T1000 (cell line): ENCODE data around the gene DISC1.
"Not testable (repeated sequence)": the region's sequence is repeated elsewhere in the genome, so short reads cannot be mapped to it uniquely, and the experiment has no call there.

Source experiments
- DNase-seq: peaks from one replicate; lab custom pipeline; 2025; ENCODE audit warnings: mixed read lengths; lab: John Stamatoyannopoulos, UW

DISC1 gene

DNA sequence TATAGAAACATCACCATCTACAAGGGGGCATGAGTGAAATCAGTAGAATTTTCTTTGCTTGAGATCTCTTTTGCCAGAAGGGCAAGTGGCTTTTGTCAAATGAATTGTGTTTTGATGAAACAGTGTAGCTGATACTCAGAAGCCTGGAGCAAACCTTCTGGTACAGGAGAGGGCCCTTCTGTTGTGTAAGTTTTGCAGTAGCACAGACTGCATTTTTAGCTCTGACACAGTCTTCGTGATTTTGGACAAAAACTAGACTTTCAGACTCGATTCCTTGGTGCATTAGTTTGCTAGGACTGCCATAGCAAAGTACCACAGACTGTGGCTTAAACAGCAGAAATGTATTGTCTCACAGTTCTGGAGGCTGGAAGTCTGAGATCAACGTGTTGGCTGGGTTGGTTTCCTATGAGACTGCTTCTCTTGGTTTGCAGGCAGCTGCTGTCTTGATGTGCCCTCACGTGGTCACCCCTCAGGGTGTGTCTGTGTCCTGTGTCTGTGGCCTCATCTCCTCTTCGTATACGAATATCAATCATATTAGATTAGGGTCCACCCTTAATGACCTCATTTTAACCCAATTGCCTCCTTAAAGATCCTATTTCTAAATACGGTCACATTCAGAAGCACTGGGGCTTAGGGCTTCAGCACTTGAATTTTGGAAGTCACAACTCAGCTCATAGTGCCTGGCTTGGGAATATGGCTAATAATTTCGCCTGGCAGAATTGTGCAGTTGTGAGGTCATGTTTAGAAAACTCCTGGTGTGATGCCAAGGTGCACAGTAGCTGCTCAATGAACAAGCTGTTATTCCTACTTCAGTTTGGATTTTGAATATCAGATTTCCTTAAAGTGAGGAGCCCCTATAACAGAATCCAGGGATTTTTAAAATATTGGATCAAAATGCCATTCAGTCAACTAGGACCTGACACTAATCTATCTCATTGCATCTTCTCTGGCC lies 21.2 kb upstream of the DISC1 start:
- DNase-seq = no peak

DNA sequence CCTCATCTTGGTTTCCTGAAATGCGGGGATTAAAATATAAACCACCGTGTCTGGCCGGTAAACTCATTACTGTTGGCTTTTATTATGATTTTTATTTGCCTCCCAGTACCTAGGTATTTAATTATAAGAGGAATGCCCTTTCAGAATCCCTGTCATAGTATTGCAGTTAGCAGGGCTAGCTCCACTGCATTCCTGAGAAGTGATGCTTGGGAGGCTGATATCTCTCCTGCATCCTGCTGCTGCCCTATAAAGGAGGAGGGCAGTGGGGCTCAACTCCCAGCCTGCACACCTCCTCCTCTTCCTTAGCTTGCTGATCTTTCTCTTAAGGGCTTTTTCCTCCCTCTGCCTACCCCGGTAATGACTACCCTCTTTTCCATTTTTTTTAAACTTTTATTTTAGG lies 19.9 kb upstream of the DISC1 start:
- no peak for DNase-seq

DNA sequence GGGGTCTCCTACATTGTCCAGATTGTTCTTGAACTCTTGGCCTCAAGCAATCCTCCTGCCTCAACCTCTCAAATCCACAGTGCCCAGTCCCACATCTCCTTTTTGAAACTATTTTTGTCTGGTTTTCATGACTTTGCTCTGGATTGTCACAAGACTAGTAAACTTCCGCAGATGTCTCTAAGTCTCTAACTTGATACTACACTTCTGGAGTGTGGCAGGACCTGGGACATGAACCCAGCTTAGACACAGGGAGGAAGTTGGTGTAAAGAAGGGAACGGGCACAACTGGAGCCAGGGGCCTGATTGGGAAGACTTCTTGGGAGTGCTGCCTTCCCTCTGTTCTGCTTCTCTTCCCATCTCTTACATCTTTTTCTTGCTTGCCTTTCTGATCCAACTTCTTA lies 16.2 kb upstream of the DISC1 start:
- no peak for DNase-seq

DNA sequence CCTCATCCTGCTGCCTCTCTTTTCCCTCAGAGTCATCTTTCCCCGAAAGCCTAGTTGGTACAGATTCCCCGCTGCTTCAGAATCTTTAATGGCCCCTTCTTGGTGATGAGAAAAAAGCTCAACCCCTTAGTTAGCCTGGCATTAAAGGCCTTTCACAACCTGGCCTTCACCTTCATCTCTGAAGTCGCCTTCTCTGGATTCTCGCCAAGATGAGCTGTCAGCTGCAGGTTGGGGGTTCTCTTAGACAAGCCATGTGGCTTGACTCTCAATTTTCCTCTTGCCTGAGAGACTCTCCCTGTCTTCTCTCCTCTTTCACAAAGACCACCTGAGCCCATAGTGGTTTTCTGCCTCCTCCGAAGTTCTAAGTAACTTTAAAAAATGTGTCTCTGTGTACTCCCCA lies 15.5 kb upstream of the DISC1 start:
- DNase-seq = no peak

DNA sequence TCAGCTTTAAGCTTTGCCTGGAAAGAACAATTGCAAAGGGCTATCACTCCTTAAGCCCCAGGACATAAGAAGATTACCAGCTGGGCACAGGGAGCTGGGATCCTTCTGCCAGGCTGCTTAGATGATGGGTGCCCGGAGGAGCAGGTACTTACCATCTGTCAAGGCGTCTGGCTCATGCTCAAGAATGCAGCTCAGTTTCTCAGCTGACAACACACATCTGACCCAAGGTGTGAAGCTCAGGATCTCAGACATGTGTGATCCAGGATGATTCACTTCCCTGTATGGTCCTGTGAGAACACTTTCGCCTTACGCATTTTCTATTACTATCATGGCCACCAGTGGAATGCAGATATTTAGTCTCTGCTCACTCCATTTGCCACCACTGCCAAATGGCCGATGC lies 14.7 kb upstream of the DISC1 start:
- no peak for DNase-seq

DNA sequence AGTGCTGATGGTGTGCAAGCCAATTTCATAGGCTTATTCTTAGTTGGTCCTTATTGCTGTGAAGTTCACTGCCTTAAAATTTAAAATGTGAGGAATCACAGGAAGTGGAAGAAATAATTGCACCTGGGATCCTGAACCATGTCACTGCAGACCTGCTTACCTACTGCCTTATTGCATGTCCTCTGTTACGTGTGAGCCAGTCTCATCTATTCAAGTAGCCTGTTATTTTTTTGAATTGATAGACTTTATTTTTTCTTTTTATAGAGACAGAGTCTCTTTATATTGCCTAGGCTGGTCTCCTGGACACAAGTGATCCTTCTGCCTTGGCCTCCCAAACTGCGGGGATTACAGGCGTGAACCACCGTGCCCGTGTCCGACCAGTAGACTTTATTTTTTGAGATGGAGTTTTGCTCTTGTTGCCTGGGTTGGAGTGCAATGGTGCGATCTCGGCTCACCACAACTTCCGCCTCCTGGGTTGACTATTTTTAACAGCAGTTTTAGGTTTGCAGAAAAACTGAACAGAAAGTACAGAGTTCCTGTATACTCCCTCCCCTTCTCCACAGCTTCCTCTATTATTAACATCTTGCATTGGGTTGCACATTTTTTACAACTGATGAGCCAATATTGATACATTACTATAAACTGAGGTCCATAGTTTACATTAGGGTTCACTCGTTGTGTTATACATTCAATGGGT lies 14.0 kb upstream of the DISC1 start:
- no peak for DNase-seq

DNA sequence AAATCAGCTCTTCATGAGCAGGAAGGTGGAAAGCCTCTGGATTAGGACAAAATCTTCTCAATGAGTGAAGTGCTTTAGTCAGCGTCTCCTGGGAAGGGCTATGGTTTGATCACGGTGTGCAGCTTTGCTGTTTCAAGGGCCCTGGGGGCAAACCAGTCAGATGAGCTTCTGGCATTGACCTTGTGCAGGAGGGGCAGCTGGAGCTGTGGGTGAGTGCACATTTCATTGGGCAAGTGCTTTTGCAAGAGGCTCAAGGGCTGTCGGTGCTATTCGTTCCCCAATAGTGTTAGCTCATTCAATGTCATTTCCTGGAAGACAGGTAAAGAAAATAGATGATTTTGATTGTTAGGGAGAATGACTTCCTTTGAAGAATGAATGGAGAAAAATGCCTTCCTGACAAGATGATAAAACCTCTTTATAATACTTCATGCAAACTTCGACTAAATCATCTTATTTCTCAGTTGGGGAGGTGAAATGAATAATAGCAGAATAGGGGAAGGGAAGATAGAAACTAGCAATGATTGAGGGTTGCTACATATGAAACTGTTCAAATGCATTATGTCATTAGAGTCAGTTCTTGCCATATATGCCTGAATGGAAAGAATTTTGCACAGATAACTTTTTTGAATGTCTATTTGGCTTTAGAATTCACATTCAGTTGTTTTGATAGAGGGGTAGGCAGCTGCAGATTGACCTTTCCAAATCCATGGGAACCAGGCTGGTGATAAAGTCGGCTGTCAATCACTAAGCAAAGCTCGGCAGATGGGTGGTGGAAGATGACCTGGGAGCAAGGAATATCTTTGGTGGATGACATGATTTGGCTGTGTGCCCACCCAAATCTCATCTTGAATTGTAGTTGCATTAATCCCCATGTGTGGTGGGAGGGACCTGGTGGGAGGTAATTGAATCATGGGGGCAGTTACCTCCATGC lies 12.9 kb upstream of the DISC1 start:
- peak; percentile 33 for DNase-seq

DNA sequence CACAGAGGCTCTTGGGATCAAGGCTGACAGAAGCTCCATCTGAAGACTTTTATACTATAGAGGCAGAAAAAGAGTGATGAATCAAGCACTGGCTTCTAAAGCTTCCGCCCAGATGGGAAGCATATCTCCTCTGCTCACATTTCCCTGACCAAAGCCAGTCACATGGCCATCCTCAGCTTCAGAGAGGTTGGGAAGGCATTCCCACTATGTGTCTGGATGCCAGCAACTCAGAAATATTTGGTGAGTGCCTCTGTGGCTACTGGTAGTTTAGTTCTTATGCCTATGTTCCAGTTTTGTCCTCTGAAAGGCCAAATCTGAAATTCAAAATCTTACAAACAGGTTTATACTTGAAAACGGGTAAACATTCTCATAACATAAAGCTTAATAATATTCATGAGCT lies 9.9 kb upstream of the DISC1 start:
- no peak for DNase-seq

DNA sequence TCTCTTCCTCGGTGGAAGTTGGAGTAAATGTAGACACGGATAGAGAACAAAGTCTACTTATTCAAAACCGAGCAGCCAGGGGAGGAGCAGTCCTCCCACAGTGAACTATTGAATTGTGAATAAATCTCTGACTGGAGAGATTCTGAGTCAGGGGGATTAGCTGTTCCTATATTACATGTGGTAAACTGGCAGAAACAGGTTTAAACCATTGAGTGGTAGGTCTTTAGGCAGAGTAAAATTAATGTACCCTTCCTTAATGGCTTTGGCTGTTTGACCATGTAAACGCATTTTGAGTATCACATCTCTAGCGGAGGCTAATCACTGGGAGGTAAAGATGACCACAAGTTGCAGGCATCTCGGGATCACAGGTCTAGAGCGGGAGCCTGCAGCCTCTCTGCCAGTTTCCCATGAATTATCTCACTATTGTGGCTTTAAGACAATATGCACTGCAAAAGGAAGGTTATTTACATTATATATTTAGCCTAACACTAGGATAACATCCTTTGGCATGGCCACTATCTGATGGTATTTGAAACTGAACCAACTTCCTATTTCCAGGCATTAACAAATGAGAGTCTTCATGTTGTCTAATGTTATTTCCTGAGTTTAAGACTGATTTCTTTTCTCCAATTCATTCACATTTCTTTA lies 7.9 kb upstream of the DISC1 start:
- no peak for DNase-seq

DNA sequence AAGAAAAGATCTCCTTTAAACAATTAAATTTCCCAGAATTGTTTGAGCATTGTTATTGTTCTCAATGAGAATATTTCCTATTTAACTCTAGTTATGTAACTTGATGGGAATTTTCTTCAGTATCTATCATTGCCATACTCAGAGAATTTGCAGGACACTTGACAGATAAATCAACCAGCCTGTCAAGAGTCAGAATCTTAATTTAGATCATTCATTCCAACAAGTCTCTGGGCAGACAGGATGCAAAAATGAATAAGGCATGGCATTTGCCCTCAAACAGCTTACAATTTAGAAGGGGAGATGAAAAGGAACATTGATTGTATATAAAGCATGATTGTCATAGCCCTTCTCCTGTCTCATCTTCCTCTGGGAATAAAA lies 7.3 kb upstream of the DISC1 start:
- DNase-seq = no peak

DNA sequence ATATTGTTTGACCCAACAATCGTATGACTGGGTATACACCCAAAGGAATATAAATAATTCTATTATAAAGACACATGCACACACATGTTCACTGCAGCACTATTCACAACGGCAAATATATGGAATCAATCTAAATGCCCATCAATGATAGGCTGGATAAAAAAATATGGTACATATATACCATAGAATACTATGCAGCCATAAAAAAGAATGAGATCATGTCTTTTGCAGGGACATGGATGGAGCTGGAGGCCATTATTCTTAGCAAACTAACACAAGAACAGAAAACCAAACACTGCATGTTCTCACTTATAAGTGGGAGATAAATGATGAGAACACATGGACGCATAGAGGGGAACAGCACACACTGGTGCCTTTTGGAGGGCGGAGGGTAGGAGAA lies 1.5 kb upstream of the DISC1 start:
- DNase-seq = not testable (repeated sequence)

DNA sequence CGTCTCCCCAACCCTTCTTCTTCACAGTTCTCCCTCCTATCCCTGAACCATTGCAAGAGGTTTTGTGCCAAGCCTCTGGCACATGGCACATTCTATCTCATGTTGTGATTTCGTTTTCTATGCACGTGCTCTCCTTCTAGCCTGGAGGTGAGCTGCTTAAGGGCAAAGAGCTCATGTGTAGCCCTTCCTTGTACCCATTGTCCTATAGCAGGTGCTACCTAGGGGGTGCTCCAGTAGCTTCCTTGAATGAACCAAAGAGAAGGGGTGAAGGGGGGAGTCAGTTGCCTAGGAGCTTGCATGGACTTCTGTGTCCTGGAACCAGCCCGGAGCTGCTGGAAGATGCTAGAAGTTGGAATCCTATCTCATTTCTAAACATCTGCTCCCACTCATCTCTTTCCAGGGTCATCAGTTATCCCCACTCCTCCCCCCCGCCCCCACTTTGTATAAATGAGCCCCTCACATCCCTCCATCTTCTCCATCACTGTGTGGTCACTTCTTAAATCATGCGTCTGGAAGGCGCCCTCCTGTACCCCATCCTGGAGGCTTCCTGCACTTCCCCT lies 535 bp upstream of the DISC1 start:
- DNase-seq = no peak

DNA sequence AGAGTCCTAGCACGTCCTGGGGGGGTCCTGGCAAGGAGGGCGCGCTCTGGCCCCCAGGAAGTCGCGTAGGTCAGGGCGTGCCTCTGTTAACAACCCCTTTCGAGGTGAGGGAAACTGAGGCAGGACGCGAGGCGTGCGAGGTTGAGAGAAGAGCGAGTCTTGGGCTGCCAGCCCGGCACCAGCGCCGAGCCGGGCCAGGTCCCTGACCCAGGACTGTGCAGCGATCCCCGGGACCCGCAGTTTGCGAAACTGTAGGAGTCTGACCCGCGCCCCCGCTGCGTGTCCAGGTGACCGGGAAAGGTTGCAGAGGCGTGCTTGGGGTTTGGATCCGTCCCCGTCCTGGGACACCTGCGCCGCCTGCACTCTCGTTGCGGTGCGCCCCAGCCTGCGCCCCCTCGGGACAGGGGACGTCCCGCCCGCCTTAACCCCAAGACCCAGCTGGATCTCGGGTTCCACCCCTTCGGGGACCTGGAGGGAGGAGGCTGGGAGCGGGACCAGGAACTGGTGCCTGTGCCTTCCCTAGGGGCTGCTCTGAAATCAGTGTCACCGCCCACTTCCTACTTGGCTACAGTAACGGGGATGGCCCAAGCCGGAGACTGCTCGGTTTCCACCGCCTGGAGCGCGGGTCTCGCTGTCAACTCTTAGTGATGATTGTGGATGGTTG lies 493 bp downstream of the DISC1 start:
- peak; percentile 25 for DNase-seq

DNA sequence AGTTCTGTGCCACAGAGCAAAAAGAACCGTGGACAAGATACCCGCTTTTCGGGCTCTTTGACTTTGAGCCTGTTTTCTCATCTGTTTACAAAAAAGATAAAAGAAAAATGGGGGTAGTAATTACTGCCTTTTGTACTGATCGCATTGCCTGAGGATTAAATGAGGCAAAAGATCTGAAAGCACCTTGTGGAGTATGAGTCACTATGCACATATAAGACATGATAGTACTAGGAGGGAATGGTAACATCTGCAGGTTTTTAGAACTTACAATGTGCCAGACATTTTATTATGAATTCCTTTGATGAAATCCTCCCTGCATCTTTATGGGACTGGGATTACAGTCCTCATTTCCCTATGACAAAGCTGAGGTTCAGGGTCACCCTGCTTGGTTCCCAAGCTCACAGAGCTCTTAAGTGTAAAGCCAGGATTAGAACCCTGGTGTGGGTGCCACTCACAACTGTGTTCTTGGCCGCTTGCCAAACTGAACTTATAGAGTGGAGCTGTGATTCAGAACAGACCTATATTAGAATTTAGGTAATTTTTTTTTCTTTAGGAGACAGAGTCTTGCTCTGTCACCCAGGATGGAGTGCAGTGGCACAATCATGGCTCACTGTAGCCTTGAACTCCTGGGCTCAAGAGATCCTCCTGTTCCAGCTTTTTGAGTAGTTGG lies 1.8 kb downstream of the DISC1 start:
- DNase-seq = no peak

DNA sequence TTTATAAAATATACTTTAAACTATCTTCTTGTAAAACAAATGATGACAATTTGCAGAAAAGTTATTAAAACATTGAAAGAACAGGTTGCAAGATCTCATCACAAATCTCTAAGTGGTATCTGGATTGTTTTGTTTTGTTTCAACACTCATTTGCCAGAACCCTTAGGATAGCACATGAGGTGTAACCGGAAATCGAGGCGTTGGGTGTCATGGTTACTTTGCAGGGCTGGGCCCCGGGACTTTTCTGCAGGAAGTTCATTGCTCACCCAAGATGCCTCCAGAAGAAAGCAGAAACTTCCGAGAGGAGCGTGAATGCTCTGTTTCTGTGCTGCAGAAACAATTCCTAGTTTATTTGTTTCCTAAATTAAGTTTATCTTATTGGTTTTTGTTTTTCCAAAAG lies 2.5 kb downstream of the DISC1 start:
- DNase-seq = no peak

DNA sequence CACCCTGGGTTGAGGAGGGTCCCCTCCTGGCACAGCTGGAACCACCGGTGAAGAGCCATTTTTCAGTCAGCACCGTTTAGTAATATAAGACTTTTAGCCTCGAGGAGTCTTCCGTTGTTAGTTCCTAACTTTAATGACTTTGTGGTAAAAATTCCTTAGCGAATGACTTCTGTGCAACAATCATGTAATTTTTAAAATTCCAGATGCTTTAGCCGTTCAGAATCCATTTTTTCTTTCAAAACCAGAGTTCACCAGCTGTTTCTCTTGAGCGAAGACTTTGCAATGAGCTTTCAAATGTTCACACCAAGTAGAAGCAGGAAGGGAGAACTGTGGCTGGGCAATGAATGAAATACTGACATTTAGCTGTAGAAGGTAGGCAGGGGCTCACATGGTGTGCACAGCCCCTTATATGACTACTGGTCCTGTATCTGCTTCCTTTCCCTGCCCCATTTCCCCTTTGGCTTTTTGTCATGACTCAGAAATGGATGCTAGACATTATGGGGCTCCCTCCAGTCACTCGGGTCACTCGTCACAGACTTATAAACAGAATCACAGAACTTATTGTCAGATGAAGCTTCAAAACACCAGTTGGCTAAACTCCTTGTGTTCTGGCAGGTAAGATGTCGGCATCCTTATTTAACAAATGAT lies 4.1 kb downstream of the DISC1 start:
- no peak for DNase-seq

DNA sequence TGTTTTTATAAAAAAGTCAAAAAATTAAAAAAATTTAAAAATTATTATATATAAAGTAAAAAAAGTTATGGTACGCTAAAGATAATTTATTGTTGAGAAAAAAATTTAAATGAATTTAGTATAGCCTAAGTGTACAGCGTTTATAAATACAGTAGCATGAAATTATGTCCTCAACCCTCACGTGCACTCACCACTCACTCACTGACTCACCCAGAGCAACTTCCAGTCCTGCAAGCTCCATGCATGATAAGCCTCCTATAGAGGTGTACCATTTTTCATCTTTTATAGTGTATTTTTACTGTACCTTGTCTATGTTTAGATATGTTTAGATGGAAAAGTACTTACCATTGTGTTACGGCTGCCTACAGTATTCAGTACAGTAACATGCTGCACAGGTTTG lies 5.1 kb downstream of the DISC1 start:
- DNase-seq = no peak

DNA sequence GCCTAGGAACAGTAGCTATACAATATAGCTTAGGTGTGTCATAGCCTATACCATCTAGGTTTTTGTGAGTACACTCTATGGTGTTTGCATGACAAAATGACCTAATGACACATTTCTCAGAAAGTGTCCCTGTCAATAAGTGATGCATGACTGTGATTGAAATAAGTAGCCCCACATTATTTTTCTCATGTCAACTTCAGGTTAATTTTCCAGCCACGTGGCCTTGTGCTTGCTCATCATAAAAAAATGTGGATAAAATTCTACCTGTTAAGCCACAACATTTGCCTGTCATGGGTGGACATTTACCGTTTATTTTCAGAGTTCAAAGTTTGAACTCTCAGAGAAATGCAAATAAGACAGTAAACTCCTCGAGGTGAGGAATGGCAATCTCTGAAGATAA lies 5.5 kb downstream of the DISC1 start:
- no peak for DNase-seq

DNA sequence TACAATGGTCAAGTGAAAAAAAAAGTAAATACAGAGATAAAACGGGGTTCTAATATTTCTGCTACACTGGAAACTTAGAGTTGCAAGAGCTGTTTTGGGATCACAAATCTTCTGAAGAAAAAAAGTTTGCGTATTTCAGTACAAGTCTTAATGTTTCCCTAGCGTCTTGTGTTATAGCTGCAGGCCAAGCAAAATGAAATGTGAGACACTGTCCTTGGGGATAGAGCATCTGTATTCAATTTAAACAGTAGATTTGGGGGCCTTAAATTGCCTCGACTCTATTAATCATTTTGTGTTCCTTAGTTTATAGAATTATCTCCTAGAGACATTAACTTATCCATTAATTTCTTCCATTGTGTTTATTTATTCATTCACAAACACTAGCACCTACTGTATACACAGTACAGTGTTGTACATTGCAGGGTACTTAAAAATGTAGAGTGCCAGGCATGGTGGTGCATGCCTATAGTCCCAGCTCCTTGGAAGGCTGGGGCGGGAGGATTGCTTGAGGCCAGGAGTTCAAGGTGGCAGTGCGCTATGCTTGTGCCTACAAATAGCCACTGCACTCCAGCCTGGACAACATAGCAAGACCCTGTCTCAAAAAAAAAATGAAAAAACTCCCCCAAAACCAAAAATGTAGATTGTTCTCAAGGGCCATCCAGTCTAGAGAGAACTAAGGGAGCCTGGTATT lies 7.9 kb downstream of the DISC1 start:
- DNase-seq = no peak
